ENCODE measurements around the gene SUMO3.

Gene SUMO3

DNA sequence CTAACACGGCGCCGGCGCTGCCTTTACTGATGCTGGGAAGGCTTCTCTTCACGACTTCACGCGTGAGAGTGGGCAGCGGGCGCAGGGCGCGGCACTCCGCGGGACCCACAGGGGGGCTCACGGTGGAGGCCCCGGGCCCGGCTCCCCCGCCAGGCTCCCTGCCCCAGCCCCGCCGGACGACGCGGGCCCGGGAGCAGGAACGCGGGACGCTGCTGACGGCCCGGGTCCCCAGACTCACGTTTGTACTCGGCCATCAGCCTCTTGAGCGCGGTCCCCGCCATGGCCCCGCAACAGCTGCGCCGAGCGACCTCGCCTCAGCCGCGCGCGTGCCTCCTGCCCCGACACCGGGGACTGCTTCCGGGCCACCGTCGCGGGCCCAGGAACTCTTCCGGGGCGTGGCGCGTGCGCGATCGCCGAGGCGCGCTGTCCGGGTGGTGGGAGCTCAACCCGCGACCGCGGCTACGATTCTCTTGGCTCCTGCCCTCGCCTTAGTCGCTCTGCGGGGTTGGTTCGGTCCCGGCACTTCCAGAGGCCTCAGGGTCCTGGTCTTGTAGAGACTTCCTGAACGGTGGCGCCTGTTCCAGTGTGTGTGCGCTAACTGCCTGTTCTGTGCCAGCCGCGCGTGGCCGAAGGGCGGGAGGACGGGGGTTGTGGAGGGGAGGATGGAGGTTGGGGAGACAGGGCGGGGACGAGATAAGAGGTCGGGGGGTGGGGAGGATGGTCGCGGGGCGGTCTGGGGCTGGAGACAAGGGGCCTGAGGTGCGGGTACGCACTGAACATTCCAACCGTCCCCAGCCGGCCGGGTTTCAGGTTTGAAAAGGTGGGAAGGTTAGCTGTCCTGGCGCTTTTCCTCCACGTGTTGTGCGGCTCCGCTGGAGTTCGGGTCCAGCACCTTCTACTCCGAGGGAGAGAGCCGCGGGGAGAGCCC is 16.1 kb downstream of the SUMO3 start, which contains the start of gene UBE2G2:
TSS of gene UBE2G2 (minus strand) at position 353 of the 928 bp plus-strand sequence. CDS start at position 281, 72 bp downstream.
- peak; percentile 28 for DNase-seq

DNA sequence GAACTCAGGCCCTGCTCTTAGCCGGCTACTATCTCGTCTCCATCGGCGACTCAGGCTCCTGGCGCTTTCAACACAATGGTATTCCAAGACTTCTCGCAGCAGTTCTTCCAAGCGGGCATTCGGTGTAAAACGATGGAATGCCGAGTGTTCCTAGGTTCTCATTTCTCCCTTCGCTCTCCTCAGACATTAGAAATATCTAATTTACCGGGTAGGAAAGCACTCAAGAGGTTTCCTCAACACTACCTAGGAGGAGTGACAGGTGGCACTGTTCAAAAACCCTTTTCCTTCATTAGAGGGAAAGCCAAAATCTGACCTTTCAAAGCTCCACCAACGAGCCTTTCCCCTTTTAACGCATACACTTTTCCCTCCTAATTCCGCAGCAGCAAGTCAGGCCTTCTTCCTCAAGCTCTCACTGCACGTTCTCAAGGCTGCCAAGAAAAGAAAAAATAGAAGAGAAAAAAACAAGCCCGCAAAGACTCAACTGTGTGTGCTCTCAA is 16.8 kb downstream of the SUMO3 start:
- DNase-seq, result no peak

DNA sequence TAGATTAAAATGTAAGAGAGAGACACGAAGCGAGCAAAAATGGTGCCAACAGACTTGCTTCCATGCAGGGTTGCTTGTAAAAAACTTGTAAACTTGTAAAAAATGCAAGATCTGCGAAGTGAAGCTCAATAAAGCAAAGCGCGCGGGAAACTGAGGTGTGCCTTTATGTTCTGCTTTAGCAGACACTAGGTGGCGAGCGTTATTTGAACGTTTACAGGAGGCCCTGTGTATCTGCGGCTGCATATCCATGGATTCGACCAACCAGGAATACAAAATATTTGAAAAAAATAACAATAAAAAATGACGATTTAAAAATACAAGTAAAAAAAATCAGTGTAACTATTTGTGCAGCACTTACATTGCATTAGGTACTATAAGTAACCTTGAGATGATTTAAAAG is 17.8 kb downstream of the SUMO3 start:
- no peak for DNase-seq

- DNase-seq, result no peak
Measured at GRCh38 chr21:44799646-44800045, 18.2 kb downstream of the SUMO3 start.

DNA sequence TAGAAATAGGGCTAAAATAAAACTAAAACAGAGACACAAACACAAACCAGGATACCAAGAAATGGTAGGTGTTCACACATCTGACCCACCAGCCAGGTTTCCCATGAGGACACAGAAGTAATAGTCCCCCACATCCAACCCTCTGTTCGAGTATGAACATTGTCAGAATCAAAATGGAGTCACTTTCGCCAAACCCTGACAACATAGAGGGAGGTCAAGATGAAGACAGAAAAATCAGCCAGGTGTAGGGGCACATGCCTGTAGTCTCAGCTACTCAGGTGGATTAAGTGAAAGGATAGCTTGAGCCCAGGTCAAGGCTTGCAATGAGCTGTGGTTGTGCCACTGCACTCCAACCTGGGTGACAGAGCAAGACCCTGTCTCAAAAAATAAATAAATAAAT is 20.1 kb downstream of the SUMO3 start:
- DNase-seq, result no peak

DNA sequence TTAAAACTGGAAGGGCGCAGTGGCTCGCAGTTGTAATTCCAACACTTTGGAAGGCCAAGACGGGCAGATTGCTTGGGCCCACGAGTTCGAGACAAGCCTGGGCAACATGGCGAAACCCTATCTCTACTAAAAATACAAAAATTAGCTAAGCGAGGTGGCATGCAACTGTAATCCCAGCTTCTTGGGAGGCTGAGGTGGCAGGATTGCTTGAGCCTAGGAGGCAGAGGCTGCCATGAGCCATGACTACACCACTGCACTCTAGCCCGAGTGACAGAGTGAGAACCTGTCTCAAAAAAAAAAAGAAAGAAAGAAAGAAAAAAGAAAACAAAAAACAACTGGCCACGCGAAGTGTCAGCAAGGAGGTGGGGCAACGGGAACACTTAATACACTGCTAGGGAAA is 22.5 kb downstream of the SUMO3 start:
- no peak for DNase-seq

GRCh38 chr21:44793592-44794374 is 24.1 kb downstream of the SUMO3 start:
- no peak for DNase-seq

- DNase-seq, result peak; percentile 44
Measured at GRCh38 chr21:44792702-44793591, 24.9 kb downstream of the SUMO3 start.

DNA sequence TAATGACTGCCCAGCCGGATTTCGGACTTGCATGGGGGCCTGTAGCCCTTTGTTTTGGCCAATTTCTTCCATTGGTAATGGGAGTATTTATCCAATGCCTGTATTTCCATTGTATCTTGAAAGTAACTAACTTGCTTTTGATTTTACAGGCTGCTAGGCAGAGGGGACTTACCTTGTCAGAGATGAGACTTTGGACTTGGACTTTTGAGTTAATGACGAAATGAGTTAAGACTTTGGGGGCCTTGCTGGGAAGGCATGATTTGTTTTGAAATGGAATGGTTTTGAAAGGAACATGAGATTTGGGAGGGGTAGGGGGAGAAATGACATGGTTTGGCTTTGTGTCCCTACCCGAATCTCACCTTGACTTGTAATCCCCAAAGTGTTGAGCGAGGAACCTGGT is 25.9 kb downstream of the SUMO3 start:
- no peak for DNase-seq

- DNase-seq, result no peak
Measured at GRCh38 chr21:44791246-44791645, 26.6 kb downstream of the SUMO3 start.

DNA sequence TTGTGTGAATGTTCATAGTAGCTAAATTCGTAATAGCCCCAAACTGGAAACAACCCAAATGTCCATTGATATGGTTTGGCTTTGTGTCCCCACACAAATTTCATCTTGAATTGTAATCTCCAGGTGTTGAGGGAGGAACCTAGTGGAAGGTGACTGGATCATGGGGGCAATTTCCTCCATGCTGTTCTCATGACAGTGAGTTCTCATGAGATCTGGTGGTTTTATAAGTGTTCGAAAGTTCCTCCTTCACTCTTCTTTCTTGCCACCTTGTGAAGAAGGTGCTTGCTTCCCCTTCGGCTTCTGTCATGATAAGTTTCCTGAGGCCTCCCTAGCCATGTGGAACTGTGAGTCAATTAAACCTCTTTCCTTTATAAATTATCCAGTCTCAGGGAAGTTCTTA is 27.5 kb downstream of the SUMO3 start:
- no peak for DNase-seq

- no peak for DNase-seq
Measured at GRCh38 chr21:44789880-44790279, 28.0 kb downstream of the SUMO3 start.

GRCh38 chr21:44785620-44786335 is 32.1 kb downstream of the SUMO3 start:
- DNase-seq, result peak; percentile 52

DNA sequence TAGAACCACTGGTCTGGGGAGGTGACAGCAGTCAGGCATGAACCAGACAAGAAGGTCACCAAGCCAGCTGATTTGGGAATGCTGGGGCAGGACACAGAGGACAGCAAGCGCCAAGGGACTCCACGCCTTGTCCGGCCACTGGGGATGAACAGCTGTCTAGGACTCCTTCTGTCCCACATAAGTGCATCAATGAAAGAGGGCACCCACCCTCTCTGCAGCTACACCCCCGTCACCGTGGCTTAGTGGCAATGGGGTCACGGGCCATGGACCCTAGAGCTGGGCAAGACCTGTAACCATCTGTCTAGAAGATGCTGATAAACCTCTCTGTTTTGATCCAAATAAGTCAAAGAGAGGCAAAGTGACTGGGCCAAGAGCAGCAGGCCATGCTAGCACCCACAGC is 33.1 kb downstream of the SUMO3 start:
- DNase-seq, result no peak

- no peak for DNase-seq
Measured at GRCh38 chr21:44783020-44783696, 34.7 kb downstream of the SUMO3 start.

DNA sequence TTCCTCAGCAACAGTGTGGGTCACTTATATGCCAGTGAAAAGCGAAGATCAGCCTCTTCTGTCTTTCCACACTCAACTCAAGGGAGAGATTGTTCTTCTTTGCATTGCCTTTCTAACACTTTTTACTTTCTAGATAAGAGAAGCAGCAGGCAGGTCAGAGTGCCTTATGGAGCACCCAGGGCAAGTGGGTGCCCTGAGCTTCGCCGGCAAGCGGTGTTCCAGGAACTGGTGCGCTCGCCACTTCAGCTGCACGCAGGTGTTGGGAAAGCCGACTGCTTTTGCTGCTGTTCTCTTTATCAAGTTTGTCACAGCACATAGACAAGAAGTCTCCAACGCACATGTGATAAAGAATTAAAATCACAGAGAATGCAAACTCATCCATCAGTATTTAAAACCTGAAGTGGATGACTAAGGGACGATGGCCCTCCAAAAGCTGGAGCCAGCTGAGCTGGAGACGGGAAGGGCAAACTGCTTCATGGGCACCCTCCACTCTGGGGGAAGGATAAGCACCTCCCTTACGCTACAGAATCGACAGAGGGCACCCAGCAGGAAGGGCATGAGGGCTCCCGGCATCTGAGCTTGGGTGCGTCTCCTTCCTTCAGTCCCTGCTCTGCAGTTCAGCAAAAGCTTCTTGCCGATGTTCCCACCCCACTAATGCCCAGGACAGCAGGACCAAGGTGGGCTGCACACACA is 36.9 kb downstream of the SUMO3 start:
- DNase-seq, result no peak

GRCh38 chr21:44780137-44780502 is 37.7 kb downstream of the SUMO3 start:
- DNase-seq, result no peak

GRCh38 chr21:44779417-44780136 is 38.3 kb downstream of the SUMO3 start:
- DNase-seq, result no peak

DNA sequence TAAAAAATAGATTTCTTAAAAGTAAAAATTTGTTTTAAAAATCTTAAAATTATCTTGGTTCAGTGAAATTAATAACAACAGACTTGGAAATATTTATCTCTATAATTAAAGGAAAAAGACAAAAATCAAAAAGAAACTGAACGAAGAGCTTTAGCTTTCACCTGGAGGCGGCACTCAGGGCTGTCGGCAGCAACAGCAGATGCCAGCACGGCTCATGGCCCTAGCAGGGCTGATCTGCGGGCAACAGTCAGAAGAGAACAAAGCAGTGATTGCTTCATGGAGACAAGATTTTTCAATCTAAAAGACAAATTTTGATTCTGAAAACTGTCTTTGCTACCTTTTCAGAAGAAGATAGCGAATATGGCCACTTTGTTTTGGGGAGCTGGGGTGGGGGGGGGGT is 38.9 kb downstream of the SUMO3 start:
- DNase-seq, result no peak

GRCh38 chr21:44778499-44778911 is 39.4 kb downstream of the SUMO3 start:
- DNase-seq, result no peak
